ENCODE data around the gene CDC20B. TPM values are rescaled to one million over a fixed set of nuclear protein-coding genes. Genes with fewer than 3 reads are reported as not detected.

Gene CDC20B, protein sequence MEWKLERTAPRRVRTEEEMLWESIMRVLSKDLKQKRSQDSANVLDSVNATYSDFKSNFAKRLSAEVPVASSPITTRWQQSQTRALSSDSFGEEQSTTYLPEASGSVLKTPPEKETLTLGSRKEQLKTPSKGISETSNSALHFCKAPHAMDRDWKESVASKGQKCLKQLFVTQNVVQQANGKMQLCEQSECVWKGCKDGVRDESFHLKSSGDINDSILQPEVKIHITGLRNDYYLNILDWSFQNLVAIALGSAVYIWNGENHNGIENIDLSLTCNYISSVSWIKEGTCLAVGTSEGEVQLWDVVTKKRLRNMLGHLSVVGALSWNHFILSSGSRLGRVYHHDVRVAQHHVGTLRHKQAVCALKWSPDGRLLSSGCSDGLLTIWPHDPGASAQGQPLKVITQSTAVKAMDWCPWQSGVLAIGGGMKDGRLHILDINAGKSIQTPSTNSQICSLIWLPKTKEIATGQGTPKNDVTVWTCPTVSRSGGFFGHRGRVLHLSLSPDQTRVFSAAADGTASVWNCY
- polyA plus RNA-seq (ENCODE audit: insufficient read depth in 1 of 5, insufficient read length in 5 of 5, low replicate concordance in 1 of 5): 10 to 100 TPM in 4 of 5 donors, 1 to 10 TPM in 1; 6.4 to 23.4 (median 16.1) TPM
- long read RNA-seq, donor 1, partial matches to known transcripts: 0 of 31 reads
- long read RNA-seq, donor 1, other reads (novel, unspliced or antisense): 28 of 31 reads
- long read RNA-seq, donor 2: 0 reads
- long read RNA-seq, donor 3, partial matches to known transcripts: 0 of 12 reads
- long read RNA-seq, donor 3, other reads (novel, unspliced or antisense): 11 of 12 reads
- long read RNA-seq, donor 4, partial matches to known transcripts: 0 of 16 reads
- long read RNA-seq, donor 4, other reads (novel, unspliced or antisense): 15 of 16 reads
- long read RNA-seq, donor 5, partial matches to known transcripts: 0 of 1 reads
- long read RNA-seq, donor 5, other reads (novel, unspliced or antisense): 0 of 1 reads
- long read RNA-seq, donor 6, partial matches to known transcripts: 0 of 24 reads
- long read RNA-seq, donor 6, other reads (novel, unspliced or antisense): 22 of 24 reads
- long read RNA-seq, donor 7, partial matches to known transcripts: 0 of 11 reads
- long read RNA-seq, donor 7, other reads (novel, unspliced or antisense): 8 of 11 reads
- long read RNA-seq, donor 8: 0 reads

GRCh38 chr5:55172937-55173686, at the start of gene CDC20B:
Gene CDC20B, minus strand, starts transcription at chr5:55173177. Its CDS starts 177 bp downstream, at chr5:55173000.
- peak; percentile 72 to 75 for DNase-seq

GRCh38 chr5:55222092-55222984, 49.4 kb upstream of the CDC20B start:
- no peak for DNase-seq

- DNase-seq: no peak
Observed at GRCh38 chr5:55220433-55221185, 47.6 kb upstream of the CDC20B start.

GRCh38 chr5:55219770-55220169, 46.8 kb upstream of the CDC20B start:
- no peak for DNase-seq

DNA sequence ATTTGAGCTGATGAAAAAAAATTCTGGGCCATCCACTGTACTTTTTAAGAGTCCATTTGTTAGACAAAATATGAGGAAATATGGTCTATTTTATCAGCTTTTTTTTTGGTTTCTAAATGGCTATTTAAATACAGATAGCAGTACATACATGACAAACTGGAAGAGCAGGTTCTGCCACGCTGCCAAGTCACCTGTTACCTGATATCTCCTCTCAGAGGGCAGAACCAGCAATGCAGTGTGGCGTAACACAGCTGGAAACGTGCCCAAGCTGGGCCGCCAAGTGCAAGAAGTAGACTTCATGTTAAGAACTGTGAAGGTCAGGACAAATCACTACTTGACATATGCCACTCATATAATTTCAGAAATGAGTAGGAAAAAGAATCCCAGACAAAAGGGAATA, 46.0 kb upstream of the CDC20B start:
- DNase-seq: peak; percentile 77 to 78

GRCh38 chr5:55211184-55211874, 38.4 kb upstream of the CDC20B start:
- no peak for DNase-seq

DNA sequence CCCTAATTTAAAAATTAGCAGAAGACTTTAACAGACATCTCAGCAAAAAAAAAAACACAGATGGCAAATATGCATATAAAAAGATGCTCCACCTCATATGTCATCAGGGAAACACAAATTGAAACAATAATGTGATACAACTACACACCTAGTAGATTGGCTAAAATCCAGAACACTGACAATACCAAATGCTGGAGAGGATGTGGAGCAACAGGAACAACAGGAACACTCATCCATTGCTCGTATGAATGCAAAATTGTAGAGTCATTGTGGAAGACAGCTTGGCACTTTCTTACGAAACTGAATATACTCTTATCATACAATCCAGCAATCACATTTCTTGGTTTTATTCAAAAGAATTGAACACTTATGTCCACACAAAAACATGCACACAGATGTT, 32.0 kb upstream of the CDC20B start:
- DNase-seq: no peak

DNA sequence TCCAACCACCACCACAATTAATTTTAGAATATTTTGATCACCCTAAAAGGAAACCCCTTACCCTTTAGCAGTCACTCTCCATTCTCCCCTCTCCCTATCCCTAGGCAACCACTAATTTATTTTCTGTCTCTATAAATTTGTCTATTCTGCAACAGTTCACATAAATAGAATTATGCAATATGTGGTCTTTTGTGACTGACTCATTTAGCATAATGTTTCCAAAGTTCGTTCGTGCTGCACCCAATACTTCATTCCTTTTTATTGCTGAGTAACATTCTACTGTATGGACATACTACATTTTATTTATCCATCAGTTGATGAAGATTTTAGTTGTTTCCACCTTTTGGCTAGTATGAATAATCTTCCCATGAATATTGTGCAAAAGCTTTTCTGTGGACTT, 18.2 kb upstream of the CDC20B start:
- no peak for DNase-seq

GRCh38 chr5:55188656-55189540, 15.9 kb upstream of the CDC20B start:
- no peak for DNase-seq

DNA sequence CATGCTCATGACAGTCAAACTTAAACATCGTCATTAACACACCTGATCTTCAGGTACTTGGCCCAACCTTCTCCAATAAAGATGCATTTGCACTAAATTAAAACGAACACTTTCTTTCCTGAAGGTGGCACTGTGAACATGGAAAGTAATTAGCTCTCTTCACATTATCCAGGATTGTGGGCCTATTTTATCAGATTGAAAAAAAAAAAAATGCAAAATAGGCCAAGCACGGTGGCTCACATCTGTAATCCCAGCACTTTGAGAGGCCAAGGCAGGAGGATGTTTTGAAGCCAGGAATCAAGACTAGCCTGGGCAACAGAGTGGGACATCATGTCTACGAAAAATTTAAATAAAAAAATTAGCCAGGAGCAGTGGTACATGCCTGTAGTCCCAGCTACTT, 14.4 kb upstream of the CDC20B start:
- DNase-seq: no peak

DNA sequence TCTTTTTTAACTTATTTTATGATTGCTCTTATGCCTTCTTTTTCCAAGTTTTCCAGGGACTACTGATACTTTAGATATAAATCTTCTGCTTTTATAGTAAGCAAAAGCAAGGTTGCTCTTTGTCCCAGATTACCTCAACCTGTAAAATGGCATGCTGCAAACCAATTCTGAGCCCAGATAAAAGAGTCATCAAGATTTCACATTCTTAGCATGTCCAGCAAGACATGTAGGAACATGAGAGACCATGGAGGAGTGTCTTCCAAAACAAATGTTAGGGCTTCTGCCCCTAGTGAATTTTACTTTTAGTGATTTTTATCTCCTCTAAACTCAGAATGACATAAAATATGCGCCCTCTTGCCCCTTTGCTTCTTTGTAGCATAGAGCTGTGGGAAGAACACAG, 7.0 kb upstream of the CDC20B start:
- DNase-seq: no peak

DNA sequence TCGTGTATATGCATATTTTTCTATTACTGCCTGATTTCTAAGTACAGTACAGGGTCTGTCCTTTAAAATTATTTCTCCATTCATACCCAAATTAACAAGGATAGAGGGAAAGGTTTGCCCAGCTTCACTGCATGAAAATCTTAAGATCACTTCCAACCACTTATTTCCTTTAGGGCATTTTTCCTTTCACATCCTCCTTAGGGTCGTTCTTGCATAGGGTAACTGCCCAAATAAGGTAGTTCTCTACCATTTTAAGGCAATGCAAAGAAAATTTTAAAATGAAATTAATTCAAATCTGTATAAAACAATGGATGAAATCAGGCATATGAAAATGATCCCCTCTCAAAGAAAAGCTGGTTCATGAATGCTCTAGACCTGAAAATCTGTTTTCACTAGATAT, 4.1 kb upstream of the CDC20B start:
- DNase-seq: no peak

DNA sequence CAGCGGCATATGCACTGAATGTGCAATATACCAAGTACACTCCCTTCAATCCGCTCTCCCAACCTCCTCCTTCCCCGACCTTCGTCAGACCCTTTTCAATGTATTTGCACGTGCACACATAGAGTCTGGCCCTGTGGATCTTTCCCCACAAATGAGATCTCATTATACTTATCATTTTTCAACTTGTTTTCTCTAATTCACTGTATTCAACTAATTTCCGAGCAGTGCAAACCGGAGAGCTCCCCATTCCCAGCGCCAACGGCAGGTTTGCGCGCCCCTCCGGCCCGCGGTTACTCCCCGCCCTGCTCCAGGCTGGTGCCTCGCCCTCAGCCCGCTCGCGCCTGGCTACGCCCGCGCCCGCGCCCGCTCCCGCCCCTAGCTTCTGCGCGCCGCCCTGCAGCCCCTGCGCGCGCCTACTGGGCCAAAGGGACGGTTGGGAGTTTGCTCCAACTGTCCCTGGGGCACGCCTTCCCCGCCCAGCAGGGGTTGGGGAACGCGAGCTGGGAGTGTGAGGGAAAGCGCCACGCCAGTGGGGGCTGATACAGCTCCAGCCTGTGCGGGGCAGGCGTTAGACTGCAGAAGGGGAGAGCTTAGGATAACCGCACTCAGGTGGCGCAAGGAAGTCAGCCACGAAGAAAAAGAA, 3.3 kb upstream of the CDC20B start:
- no peak for DNase-seq

- DNase-seq: no peak
Observed at GRCh38 chr5:55175781-55176175, 2.8 kb upstream of the CDC20B start.

DNA sequence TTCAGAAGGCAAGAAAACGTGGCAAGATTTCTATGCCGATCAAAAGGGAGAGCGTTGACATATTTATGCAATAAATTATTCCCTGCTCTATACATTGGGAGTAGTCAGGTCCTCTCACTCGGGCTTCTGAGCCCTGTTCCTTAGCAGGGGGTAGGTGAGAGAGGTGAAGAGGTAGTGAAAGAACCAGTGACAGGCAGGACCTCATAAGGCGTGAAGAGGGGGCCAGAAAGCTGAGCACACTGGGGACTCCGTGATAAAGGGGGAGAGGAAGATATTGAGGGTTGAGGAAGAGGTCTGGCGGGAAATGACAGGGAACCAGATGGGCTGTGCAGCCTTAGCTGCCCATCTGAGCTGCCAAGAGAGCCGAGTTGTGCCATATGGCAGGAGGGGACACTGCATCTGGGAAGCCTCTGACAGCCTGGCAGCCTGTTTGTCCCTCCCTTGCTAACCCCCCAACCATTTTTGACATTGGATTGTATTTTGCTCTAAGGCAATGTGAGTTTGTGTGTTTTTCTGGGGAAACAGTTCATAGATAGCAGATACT, 782 bp upstream of the CDC20B start:
- DNase-seq: no peak

DNA sequence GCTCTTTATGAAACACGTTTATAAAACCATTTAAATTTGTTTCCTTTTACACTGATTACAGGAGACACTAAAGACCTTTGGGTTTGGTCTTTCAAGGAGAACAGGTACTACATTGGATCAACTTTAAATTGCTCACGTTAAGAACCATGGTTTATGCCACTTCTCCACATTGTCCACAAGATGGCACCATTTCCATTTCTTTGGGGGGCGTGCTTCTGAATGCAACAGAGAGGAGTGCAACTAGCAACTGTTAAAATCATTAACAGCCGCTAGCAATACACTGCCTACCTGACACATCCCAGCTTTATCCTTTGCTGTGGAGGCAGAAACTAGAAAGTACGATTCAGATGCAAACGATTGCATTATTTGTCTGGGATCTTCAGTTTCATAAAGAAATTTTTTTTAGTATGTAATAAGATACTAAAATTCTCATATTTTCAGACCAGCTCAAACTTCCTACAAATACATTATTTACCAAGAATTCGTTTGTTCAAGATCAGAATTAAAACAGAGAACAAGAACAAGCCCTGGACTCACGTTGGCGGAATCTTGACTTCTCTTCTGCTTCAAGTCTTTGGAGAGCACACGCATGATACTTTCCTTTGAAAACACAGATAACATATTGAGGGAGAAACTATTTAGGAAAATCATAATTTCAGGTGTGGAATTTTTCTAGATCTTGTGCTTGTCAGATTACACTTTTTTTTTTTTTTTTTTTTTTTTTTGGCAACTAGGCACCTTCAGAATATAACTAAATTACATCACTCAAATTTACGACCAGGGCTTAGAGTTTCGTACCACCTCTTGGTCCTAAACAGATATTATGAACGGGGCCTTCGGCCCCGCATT, 702 bp downstream of the CDC20B start:
- peak in 1 of 2 donors; percentile 62 for DNase-seq

Data from right lung (tissue), 10 donors.